Epithelial cell of proximal tubule (primary cell): ENCODE measurements around the gene ILKAP. TPM values are rescaled to one million over a fixed set of nuclear protein-coding genes. Genes with fewer than 3 reads are reported as not detected.
A peak's percentile ranks its signal among the peaks of the same experiment; 100 is the strongest.

ENCODE experiments used
- DNase-seq: peaks from one replicate; pipeline ENCODE4 v3.0.0-alpha.2; 2011; ENCODE audit warnings: low read depth
- H3K4me3 ChIP-seq: 2 replicates; pipeline ENCODE4 v1.5.1; 2011; ENCODE audit warnings: low read depth, mild to moderate bottlenecking, low read length
- total RNA-seq: library from RNA; depleted of rRNA; stranded (reverse); fragments of >200 nt; gene quantifications from 2 replicates; pipeline ENCODE4 v1.2.3, GENCODE V29; 2015
- TF ChIP-seq, protein P1 (sequence below): conservative IDR thresholded peaks from 2 replicates; pipeline ENCODE4 v1.5.1; 2012; ENCODE audit warnings: low read depth, mild to moderate bottlenecking, low read length

ILKAP gene
- total RNA-seq, 1 donor from 2014 or later = 18.2 TPM

DNA sequence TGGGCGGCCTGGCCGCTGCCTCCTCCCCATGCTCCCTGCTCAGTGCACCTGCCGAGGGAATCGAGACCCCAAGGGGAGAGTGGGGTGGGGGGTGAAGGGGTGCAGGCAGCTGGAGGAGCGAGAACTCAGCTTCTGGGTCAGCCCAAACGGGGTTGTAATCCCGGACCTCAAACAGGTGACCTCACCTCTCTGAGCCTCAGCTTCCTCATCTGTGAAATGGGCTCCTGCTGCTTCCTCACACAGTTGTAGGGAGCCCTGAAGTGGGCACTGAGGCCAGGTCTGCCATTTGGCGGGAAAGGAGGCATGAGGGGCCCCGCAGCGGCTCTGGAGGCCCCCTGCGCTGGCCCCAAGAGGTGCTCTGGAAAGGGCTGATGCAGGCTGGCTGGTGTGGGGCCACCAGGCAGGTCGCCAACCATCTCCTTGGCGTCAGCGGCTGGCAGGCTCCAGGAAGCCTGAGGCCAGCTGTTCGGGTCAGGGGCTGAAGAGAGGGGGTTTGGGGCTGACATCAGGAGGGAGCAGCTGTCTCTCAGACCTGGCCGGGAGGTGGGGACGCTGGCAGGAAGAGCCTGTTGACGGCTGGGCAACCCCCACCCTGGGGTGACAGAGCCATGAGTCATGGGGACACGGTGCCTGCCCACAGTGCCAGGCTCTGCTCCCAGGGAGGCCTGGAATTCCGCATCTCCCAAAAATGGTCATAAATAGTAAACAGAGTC, 60.1 kb downstream of the ILKAP start:
- DNase-seq = no peak
- TF ChIP-seq, protein P1, sequence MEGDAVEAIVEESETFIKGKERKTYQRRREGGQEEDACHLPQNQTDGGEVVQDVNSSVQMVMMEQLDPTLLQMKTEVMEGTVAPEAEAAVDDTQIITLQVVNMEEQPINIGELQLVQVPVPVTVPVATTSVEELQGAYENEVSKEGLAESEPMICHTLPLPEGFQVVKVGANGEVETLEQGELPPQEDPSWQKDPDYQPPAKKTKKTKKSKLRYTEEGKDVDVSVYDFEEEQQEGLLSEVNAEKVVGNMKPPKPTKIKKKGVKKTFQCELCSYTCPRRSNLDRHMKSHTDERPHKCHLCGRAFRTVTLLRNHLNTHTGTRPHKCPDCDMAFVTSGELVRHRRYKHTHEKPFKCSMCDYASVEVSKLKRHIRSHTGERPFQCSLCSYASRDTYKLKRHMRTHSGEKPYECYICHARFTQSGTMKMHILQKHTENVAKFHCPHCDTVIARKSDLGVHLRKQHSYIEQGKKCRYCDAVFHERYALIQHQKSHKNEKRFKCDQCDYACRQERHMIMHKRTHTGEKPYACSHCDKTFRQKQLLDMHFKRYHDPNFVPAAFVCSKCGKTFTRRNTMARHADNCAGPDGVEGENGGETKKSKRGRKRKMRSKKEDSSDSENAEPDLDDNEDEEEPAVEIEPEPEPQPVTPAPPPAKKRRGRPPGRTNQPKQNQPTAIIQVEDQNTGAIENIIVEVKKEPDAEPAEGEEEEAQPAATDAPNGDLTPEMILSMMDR = no peak
- H3K4me3 ChIP-seq = no peak overlapping the region

GRCh38 chr2:238142382-238143205, 60.9 kb downstream of the ILKAP start:
- TF ChIP-seq, protein P1 = no peak
- no peak for DNase-seq
- H3K4me3 ChIP-seq = no peak overlapping the region

DNA sequence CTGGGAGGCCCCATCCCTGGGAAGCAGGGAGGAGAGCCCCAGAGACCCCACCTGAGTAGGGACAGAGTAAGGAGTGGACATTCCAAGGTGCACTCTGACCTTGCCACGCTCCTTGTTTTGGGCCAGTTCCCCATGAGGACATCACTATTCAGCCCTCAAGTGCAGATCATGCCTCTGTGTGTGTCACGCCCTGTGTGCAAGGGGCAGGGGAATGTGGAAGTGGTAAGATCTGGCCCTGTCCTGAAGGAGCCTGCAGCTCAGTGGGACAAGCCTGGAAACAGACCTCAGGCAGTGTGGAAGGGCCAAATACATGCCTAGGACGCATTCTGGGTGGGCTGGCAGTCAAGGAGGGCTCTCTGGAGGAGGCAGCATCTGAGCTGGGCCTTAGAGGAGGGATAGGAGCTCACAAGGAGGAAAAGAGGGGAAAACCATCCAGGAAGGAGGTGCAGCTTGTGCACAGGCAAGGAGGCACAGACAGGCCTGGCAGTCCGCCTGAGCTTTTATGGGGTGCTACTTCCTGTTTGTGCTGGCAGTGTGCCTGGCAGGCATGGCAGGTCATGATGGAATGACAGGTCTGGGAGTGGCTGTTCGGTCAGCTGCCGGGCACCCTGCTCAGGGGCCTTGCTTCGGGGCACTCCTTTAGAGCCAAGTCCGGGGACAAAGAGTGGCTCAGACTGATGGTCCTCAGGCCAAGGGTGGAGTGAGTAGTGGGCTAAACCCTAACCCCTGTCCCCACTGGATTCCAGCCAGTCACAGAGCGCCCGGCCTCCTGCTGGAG, 61.8 kb downstream of the ILKAP start:
- TF ChIP-seq, protein P1 = no peak
- no peak for DNase-seq
- H3K4me3 ChIP-seq = no peak overlapping the region

DNA sequence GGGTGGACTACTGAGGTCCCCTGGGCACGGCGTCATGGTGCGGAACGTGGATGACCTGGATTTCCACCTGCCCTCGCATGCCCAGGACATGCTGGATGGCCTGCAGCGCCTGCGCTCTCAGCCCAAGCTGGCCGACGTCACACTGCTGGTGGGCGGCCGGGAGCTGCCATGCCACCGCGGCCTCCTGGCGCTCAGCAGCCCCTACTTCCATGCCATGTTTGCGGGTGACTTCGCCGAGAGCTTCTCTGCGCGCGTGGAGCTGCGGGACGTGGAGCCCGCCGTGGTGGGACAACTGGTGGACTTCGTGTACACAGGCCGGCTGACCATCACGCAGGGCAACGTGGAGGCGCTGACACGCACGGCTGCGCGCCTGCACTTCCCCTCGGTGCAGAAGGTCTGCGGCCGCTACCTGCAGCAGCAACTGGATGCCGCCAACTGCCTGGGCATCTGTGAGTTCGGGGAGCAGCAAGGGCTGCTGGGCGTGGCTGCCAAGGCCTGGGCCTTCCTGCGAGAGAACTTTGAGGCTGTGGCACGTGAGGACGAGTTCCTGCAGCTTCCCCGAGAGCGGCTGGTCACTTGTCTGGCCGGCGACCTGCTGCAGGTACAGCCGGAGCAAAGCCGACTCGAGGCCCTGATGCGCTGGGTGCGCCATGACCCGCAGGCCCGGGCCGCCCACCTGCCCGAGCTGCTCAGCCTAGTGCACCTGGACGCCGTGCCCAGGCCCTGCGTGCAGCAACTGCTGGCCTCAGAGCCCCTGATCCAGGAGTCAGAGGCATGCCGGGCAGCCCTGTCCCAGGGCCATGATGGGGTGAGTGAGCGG, 62.6 kb downstream of the ILKAP start:
- no peak for DNase-seq
- TF ChIP-seq, protein P1 = no peak

GRCh38 chr2:238140040-238140439, 63.5 kb downstream of the ILKAP start:
- H3K4me3 ChIP-seq = no peak overlapping the region
- TF ChIP-seq, protein P1 = no peak
- DNase-seq = no peak

More for the DNA sequence above, 62.6 kb downstream of the ILKAP start:
- no peak overlapping the region for H3K4me3 ChIP-seq

DNA sequence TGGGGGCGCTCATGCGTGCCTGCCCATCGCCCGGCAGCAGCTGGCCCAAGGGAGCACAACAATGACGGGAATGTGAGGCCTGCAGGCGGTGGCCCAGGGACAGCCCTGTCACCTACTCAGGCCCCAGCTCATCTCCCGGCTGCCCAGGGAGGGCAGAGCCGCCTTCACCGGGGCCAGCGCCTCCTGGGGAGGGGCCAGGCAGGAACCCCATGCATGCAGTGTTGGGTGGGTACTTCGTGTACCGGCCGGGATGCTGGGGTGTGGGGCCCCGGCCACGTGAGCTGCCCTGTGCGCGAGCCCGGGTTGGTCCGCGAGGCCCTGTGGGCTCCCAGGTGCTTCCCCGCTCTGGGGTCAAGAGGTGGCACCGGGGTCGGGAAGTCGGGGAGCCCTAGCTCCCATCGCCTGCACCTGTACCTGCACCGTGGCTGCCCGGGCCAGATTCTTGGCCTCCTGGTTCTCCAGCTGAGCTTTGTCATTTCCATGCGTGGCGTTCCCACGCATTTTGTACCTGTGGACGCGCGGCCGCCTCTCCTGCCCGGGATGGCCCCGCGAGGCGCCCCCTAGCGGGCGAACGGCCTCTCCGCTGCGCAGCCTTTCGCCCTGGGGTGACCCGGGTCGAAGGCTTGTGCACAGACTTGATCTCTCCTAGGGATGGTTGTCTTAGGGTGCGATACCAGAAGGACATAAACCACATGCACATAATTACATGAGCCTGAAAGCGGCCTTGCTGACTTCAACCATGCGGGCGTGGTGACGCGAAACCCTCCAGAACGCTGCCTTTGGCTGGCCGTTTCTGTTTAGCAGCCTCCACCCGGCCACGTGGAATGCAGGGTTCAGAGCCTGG, 64.1 kb downstream of the ILKAP start:
- TF ChIP-seq, protein P1 = peak; percentile 48
- no peak for DNase-seq

More for the DNA sequence above, 64.1 kb downstream of the ILKAP start:
- no peak overlapping the region for H3K4me3 ChIP-seq
